Endothelial cell of umbilical vein (primary cell): ENCODE measurements around the gene CANT1. TPM values are rescaled to one million over a fixed set of nuclear protein-coding genes. Genes with fewer than 3 reads are reported as not detected.

ENCODE experiments used
- BruUV-seq: library from RNA; stranded (reverse); fragments of 400-500 nt; replicated peaks from 2 replicates; lab custom pipeline; 2021; lab: Mats Ljungman, UMichigan
- CTCF ChIA-PET: fragments of 300-600, 350-600 bp; sonication (Branson Sonifier 250); formaldehyde crosslinking; loops from one replicate; lab custom pipeline; 2021; ENCODE audit warnings: antibody characterized with exemption, inconsistent platforms; lab: Charles Lee
- POLR2A ChIA-PET: fragments of 300-600, 350-600 bp; sonication (Branson Sonifier 250); formaldehyde crosslinking; loops from one replicate; lab custom pipeline; 2021; ENCODE audit warnings: antibody characterized with exemption, inconsistent platforms; lab: Charles Lee
- DNase-seq: peaks from one replicate; pipeline ENCODE4 v3.0.0-alpha.2; 2011; ENCODE audit warnings: low read depth, low spot score
- FAIRE-seq: peaks from 2 replicates; lab custom pipeline; 2011; peaks lifted over from hg19 to GRCh38; lab: Jason Lieb, UNC
- H2AFZ ChIP-seq: 2 replicates; pipeline ENCODE4 v1.6.0; 2012; ENCODE audit warnings: low read depth, low read length, control low read depth, inconsistent platforms
- H3K27ac ChIP-seq: 2 replicates; pipeline ENCODE4 v1.5.1; 2011; ENCODE audit warnings: low read depth, mild to moderate bottlenecking, control low read depth, low read length, moderate library complexity; ENCODE audit not compliant: insufficient read depth
- H3K27me3 ChIP-seq, 2 experiments: 2 replicates each; pipeline versions ENCODE4 v1.6.0 to v1.6.1; 2011; ENCODE audit warnings: low read length in 2 of 2, mixed read lengths in 1 of 2; ENCODE audit not compliant: control insufficient read depth in 2 of 2, insufficient read depth in 2 of 2
- H3K36me3 ChIP-seq, 2 experiments: 2 replicates in 1 of 2; 3 replicates in 1 of 2; pipeline ENCODE4 v1.5.1; 2011; ENCODE audit warnings: low read length in 2 of 2, mild to moderate bottlenecking in 1 of 2, moderate library complexity in 1 of 2; ENCODE audit not compliant: control insufficient read depth in 2 of 2, insufficient read depth in 2 of 2; ENCODE audit errors: extremely low read depth in 1 of 2
- H3K4me1 ChIP-seq: 3 replicates; pipeline ENCODE4 v1.5.1; 2011; ENCODE audit warnings: mild to moderate bottlenecking, low read length; ENCODE audit not compliant: control insufficient read depth, insufficient read depth; ENCODE audit errors: extremely low read depth
- H3K4me2 ChIP-seq: 2 replicates; pipeline ENCODE4 v1.6.1; 2011; ENCODE audit warnings: low read length, control low read depth, mixed read lengths; ENCODE audit not compliant: insufficient read depth
- H3K4me3 ChIP-seq, 3 experiments: fragments of 200-600 bp in 1 of 3; sonication (generic), shearing (Covaris generic) in 1 of 3; replicated peaks in 1 of 3; 2 replicates each; pipeline ENCODE4 v1.5.1; 2011 to 2016; ENCODE audit warnings: control low read depth in 3 of 3, low read length in 3 of 3, mild to moderate bottlenecking in 2 of 3, inconsistent platforms in 1 of 3, low read depth in 1 of 3, moderate library complexity in 1 of 3; ENCODE audit not compliant: insufficient read depth in 1 of 3
- H3K79me2 ChIP-seq: 2 replicates; pipeline ENCODE4 v1.6.0; 2012; ENCODE audit warnings: low read length, inconsistent platforms; ENCODE audit not compliant: control insufficient read depth, insufficient read depth
- H3K9ac ChIP-seq: replicated peaks from 2 replicates; pipeline ENCODE3; 2011; ENCODE audit warnings: low read length, control low read depth; ENCODE audit not compliant: insufficient read depth; ENCODE audit errors: extremely low read depth
- H3K9me1 ChIP-seq: replicated peaks from 3 replicates; pipeline ENCODE4 v1.6.0; 2011; ENCODE audit warnings: mild to moderate bottlenecking, low read length; ENCODE audit not compliant: control insufficient read depth, insufficient read depth; ENCODE audit errors: extremely low read depth
- H3K9me3 ChIP-seq: replicated peaks from 2 replicates; pipeline ENCODE4 v1.5.1; 2012; ENCODE audit warnings: low read length, inconsistent platforms; ENCODE audit not compliant: control insufficient read depth, insufficient read depth
- H4K20me1 ChIP-seq: replicated peaks from 2 replicates; pipeline ENCODE3; 2011; ENCODE audit warnings: mild to moderate bottlenecking, low read length; ENCODE audit not compliant: control insufficient read depth, insufficient read depth; ENCODE audit errors: extremely low read depth
- CTCF ChIP-seq, 2 donors: IDR thresholded peaks; 1 replicate in 1 of 2; 2 replicates in 1 of 2; pipeline ENCODE4 v1.5.1; 2011; ENCODE audit warnings: low read length in 2 of 2, mild to moderate bottlenecking in 2 of 2, moderate library complexity in 2 of 2, control low read depth in 1 of 2, inconsistent platforms in 1 of 2, low read depth in 1 of 2; ENCODE audit not compliant: insufficient read depth in 1 of 2; ENCODE audit errors: extremely low read depth in 1 of 2
- EZH2 ChIP-seq: IDR thresholded peaks from 2 replicates; pipeline ENCODE4 v1.6.1; 2012; ENCODE audit warnings: borderline replicate concordance, low read depth, mild to moderate bottlenecking, moderate library complexity, low read length, inconsistent platforms; ENCODE audit not compliant: severe bottlenecking
- FOS ChIP-seq: IDR thresholded peaks from 2 replicates; pipeline ENCODE4 v1.6.1; 2011; ENCODE audit warnings: mild to moderate bottlenecking, low read length, moderate library complexity, borderline replicate concordance; ENCODE audit not compliant: insufficient read depth
- GATA2 ChIP-seq: IDR thresholded peaks from 2 replicates; pipeline ENCODE4 v1.7.0; 2011; ENCODE audit warnings: low read depth, mild to moderate bottlenecking, moderate library complexity, mixed read lengths, low read length; ENCODE audit not compliant: insufficient read length, insufficient read depth
- JUN ChIP-seq: IDR thresholded peaks from 2 replicates; pipeline ENCODE4 v1.6.1; 2011; ENCODE audit warnings: borderline replicate concordance, low read depth; ENCODE audit not compliant: insufficient read length, insufficient read depth
- MAX ChIP-seq: IDR thresholded peaks from 2 replicates; pipeline ENCODE4 v1.6.1; 2011; ENCODE audit not compliant: insufficient read depth, insufficient read length
- MYC ChIP-seq: IDR thresholded peaks from one replicate; pipeline ENCODE4 v1.6.1; 2011; ENCODE audit warnings: mild to moderate bottlenecking, low read depth, low read length
- POLR2A ChIP-seq: IDR thresholded peaks from 2 replicates; pipeline ENCODE4 v1.6.1; 2012; ENCODE audit warnings: low read depth, mild to moderate bottlenecking, control low read depth, low read length
- POLR2AphosphoS5 ChIP-seq: IDR thresholded peaks from 2 replicates; pipeline ENCODE4 v1.6.1; 2012; ENCODE audit warnings: low read depth, mild to moderate bottlenecking, control low read depth, low read length, moderate library complexity; ENCODE audit not compliant: insufficient read depth
- dilution Hi-C: fragments of 300-500 bp; cut with MboI; formaldehyde crosslinking; loops from one replicate; pipeline ENCODE4 v1.15.0; 2019; ENCODE audit warnings: low sequenced_read_pairs; ENCODE audit not compliant: extremely low pct_ligation_motif_present
- intact Hi-C: fragments of 100-400 bp; cut with micrococcal nuclease; formaldehyde crosslinking; loops from one replicate; pipeline ENCODE4 v1.10.0; 2022
- polyA plus RNA-seq, 4 experiments: library from polyadenylated mRNA; depleted of rRNA in 3 of 4; stranded (reverse) in 3 of 4; unstranded in 1 of 4; fragments of >200 nt; gene quantifications; 2 replicates each; pipeline versions ENCODE4 v1.2.1 to v1.2.3, GENCODE V29; 2011 to 2012; ENCODE audit warnings: missing spikeins in 1 of 4
- total RNA-seq: library from RNA; stranded (reverse); gene quantifications from 2 replicates; pipeline ENCODE4 v1.2.3, GENCODE V29; 2021

CANT1 gene
- total and polyA plus RNA-seq, 2 donors (not counting 3 experiments of a cell fraction or from before 2014, with no cell fraction given) = 85.0 to 93.6 TPM

GRCh38 chr17:78951967-78952551 lies 57.5 kb downstream of the CANT1 start:
- no peak overlapping the region for H3K27ac ChIP-seq
- TF ChIP-seq MAX = no peak
- TF ChIP-seq CTCF (IDR thresholded peaks at IDR 0.05; ENCODE audit: extremely low read depth in 1 of 2, insufficient read depth in 1 of 2, low read depth in 1 of 2, low read length in 2 of 2) = no peak
- TF ChIP-seq POLR2A = no peak
- TF ChIP-seq EZH2 = no peak
- no peak for TF ChIP-seq FOS
- TF ChIP-seq POLR2AphosphoS5 = no peak
- no peak for TF ChIP-seq MYC
- no peak for TF ChIP-seq GATA2
- TF ChIP-seq JUN = no peak
- no peaks in the 10 kb centered on the region for H3K9me3 ChIP-seq
- FAIRE-seq = no peak
- no peak for DNase-seq
- no peak overlapping the region for H2AFZ ChIP-seq
- H4K20me1 ChIP-seq = no peaks in the 10 kb centered on the region
- no peak overlapping the region for H3K4me3 ChIP-seq
- no peaks in the 10 kb centered on the region for H3K79me2 ChIP-seq
- H3K9me1 ChIP-seq = no peaks in the 10 kb centered on the region
- no peaks in the 10 kb centered on the region for H3K36me3 ChIP-seq
- dilution Hi-C loops (no loop called here), intact Hi-C loops (no loop called here)
- no peaks in the 10 kb centered on the region for H3K4me1 ChIP-seq
- H3K4me2 ChIP-seq = no peak overlapping the region
- no TSS peak for BruUV-seq
- ChIA-PET POLR2A (no interaction called here), CTCF (interaction anchor here (1.0 to 3.2 kb wide), 3 partner anchors 12 to 86 kb away, joined by 3 to 12 read pairs (median 6); no protein-coding TSS in a partner anchor)
- H3K27me3 ChIP-seq = no peaks in the 10 kb centered on the region
- H3K9ac ChIP-seq = no peak overlapping the region
